Panc1 (cell line): ENCODE results near the gene CAPN15. TPM values are rescaled to one million over a fixed set of nuclear protein-coding genes. Genes with fewer than 3 reads are reported as not detected.

Experiments used
- ATAC-seq: fragments of 200-7000 bp; cut with Tn5 transposase; 2 replicates; pipeline ENCODE4 v1.9.1; 2020; ENCODE audit warnings: mild to moderate bottlenecking, moderate library complexity
- BruUV-seq: library from RNA; stranded (reverse); fragments of 400-500 nt; replicated peaks from 2 replicates; lab custom pipeline; 2021; lab: Mats Ljungman, UMichigan
- CTCF ChIA-PET: fragments of 300-600 bp; sonication (Branson Sonifier 250); formaldehyde crosslinking; loops from one replicate; lab custom pipeline; 2022; ENCODE audit warnings: antibody characterized with exemption; lab: Charles Lee
- POLR2A ChIA-PET: fragments of 300-600 bp; sonication (Branson Sonifier 250); formaldehyde crosslinking; loops from one replicate; lab custom pipeline; 2022; ENCODE audit warnings: antibody characterized with exemption; lab: Charles Lee
- DNase-seq: peaks from one replicate; pipeline ENCODE4 v3.0.0-alpha.2; 2010; ENCODE audit warnings: low read depth, low spot score
- H3K27ac ChIP-seq: 2 replicates; pipeline ENCODE4 v1.5.1; 2011; ENCODE audit warnings: mild to moderate bottlenecking, low read length, inconsistent platforms
- H3K27me3 ChIP-seq: fragments of 200-500 bp; sonication (Bioruptor generic); 2 replicates; pipeline ENCODE4 v1.6.0; 2014; ENCODE audit warnings: low read length, inconsistent platforms; ENCODE audit not compliant: control insufficient read depth, insufficient read depth
- H3K36me3 ChIP-seq: fragments of 200-500 bp; sonication (Bioruptor generic); 2 replicates; pipeline ENCODE4 v1.5.1; 2014; ENCODE audit warnings: inconsistent platforms, mild to moderate bottlenecking, low read length, moderate library complexity; ENCODE audit not compliant: control insufficient read depth, insufficient read depth
- H3K4me1 ChIP-seq: 2 replicates; pipeline ENCODE4 v1.5.1; 2011; ENCODE audit warnings: inconsistent platforms, mild to moderate bottlenecking, low read length, moderate library complexity; ENCODE audit not compliant: control insufficient read depth, insufficient read depth
- H3K4me3 ChIP-seq, 2 experiments: 2 replicates each; pipeline ENCODE4 v1.5.1; 2011 to 2012; ENCODE audit warnings: low read depth in 2 of 2, low read length in 2 of 2, mild to moderate bottlenecking in 2 of 2, inconsistent platforms in 1 of 2, moderate library complexity in 1 of 2
- H3K9me3 ChIP-seq: fragments of 200-500 bp; sonication (Bioruptor generic); 2 replicates; pipeline ENCODE4 v1.5.1; 2014; ENCODE audit warnings: low read depth, mild to moderate bottlenecking, inconsistent platforms, low read length, moderate library complexity; ENCODE audit not compliant: control insufficient read depth, insufficient read depth
- POLR2AphosphoS5 ChIP-seq: IDR thresholded peaks from 2 replicates; pipeline ENCODE4 v1.6.1; 2012; ENCODE audit warnings: mild to moderate bottlenecking, low read depth, low read length, moderate library complexity
- SIN3A ChIP-seq: IDR thresholded peaks from 2 replicates; pipeline ENCODE4 v1.6.1; 2012; ENCODE audit warnings: low read depth, mild to moderate bottlenecking, low read length, moderate library complexity, borderline replicate concordance; ENCODE audit not compliant: insufficient read depth
- TCF7L2 ChIP-seq: IDR thresholded peaks from 2 replicates; pipeline ENCODE4 v1.6.1; 2011; ENCODE audit warnings: mild to moderate bottlenecking, low read depth, low read length, inconsistent platforms
- in situ Hi-C: cut with HindIII; loops from 2 replicates; pipeline ENCODE4 v1.10.0; 2016; ENCODE audit warnings: low sequenced_read_pairs, low pct_unique_long_range_greater_than_20kb
- intact Hi-C: fragments of 100-400 bp; cut with micrococcal nuclease; formaldehyde crosslinking; loops from one replicate; pipeline ENCODE4 v1.10.0; 2022; ENCODE audit not compliant: unreplicated experiment
- total RNA-seq: library from RNA; stranded (reverse); gene quantifications from one replicate; pipeline ENCODE4 v1.2.1, GENCODE V29; 2021; ENCODE audit not compliant: unreplicated experiment
- TF ChIP-seq, protein P1 (sequence below), 2 experiments: IDR thresholded peaks; 2 replicates each; pipeline ENCODE4 v1.6.1; 2011 to 2012; ENCODE audit warnings: low read depth in 2 of 2, control low read depth in 1 of 2, low read length in 1 of 2, mild to moderate bottlenecking in 1 of 2, moderate library complexity in 1 of 2; ENCODE audit not compliant: insufficient read depth in 1 of 2
- TF ChIP-seq, protein P2 (sequence below): fragments of 450-650 bp; IDR thresholded peaks from 2 replicates; pipeline ENCODE4 v1.5.1; 2017; ENCODE audit warnings: mild to moderate bottlenecking

Gene CAPN15
- total RNA-seq, 1 experiment from 2014 or later = 78.5 TPM

DNA sequence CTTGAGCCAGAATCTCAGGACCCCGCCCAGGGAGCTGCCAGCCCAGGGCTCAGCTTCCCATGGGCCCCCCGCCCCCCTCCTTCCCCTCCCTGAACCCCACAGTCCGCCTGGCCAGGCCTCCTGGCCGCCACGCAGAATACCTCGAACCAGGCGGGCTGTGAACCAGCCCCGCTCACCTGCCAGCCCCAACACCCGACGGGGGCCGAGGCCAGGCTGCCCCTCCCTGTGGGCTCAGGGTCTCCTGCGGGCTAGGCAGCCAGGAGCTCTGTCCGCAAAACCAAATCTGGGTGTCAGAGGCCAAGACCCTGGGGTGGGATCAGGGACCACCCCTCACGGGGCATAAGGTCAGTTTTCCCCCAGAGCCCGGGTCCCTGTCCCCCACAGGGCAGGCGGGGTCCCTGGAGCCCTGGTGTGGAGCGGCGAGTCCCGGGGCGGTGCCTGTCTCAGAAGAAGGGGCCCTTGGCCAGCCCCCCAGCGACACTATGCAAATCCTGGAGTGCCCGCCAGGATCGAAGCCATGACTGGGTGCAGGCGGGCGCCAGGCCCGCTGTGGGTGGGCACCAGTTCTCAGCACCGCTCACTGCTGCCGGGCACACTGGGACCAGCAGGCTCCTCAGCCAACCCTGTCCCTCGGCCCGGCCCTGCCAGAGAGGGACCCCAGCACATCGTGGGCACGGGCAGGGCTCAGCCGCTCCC is 26.2 kb downstream of the CAPN15 start:
- DNase-seq (no peak), ATAC-seq (no peak)
- Histone ChIP-seq H3K36me3 (no peaks in the 10 kb centered on the region), H3K9me3 (no peaks in the 10 kb centered on the region), H3K4me1 (peaks cover 20% of the 10 kb centered on the region), H3K27me3 (no peaks in the 10 kb centered on the region), H3K4me3 (no peak overlapping the region), H3K27ac (no peak overlapping the region)
- CTCF ChIA-PET = no interaction called here
- POLR2A ChIA-PET = no interaction called here
- BruUV-seq = TSS peak; percentile 90
- intact Hi-C loops (no loop called here), in situ Hi-C loops (no loop called here)
- TF ChIP-seq, protein P1, sequence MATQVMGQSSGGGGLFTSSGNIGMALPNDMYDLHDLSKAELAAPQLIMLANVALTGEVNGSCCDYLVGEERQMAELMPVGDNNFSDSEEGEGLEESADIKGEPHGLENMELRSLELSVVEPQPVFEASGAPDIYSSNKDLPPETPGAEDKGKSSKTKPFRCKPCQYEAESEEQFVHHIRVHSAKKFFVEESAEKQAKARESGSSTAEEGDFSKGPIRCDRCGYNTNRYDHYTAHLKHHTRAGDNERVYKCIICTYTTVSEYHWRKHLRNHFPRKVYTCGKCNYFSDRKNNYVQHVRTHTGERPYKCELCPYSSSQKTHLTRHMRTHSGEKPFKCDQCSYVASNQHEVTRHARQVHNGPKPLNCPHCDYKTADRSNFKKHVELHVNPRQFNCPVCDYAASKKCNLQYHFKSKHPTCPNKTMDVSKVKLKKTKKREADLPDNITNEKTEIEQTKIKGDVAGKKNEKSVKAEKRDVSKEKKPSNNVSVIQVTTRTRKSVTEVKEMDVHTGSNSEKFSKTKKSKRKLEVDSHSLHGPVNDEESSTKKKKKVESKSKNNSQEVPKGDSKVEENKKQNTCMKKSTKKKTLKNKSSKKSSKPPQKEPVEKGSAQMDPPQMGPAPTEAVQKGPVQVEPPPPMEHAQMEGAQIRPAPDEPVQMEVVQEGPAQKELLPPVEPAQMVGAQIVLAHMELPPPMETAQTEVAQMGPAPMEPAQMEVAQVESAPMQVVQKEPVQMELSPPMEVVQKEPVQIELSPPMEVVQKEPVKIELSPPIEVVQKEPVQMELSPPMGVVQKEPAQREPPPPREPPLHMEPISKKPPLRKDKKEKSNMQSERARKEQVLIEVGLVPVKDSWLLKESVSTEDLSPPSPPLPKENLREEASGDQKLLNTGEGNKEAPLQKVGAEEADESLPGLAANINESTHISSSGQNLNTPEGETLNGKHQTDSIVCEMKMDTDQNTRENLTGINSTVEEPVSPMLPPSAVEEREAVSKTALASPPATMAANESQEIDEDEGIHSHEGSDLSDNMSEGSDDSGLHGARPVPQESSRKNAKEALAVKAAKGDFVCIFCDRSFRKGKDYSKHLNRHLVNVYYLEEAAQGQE (IDR thresholded peaks at IDR 0.05; ENCODE audit: insufficient read depth in 1 of 2, low read depth in 2 of 2, low read length in 1 of 2) = no peak
- TF ChIP-seq POLR2AphosphoS5 (no peak), SIN3A (no peak), TCF7L2 (no peak)
- TF ChIP-seq, protein P2, sequence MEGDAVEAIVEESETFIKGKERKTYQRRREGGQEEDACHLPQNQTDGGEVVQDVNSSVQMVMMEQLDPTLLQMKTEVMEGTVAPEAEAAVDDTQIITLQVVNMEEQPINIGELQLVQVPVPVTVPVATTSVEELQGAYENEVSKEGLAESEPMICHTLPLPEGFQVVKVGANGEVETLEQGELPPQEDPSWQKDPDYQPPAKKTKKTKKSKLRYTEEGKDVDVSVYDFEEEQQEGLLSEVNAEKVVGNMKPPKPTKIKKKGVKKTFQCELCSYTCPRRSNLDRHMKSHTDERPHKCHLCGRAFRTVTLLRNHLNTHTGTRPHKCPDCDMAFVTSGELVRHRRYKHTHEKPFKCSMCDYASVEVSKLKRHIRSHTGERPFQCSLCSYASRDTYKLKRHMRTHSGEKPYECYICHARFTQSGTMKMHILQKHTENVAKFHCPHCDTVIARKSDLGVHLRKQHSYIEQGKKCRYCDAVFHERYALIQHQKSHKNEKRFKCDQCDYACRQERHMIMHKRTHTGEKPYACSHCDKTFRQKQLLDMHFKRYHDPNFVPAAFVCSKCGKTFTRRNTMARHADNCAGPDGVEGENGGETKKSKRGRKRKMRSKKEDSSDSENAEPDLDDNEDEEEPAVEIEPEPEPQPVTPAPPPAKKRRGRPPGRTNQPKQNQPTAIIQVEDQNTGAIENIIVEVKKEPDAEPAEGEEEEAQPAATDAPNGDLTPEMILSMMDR = no peak

DNA sequence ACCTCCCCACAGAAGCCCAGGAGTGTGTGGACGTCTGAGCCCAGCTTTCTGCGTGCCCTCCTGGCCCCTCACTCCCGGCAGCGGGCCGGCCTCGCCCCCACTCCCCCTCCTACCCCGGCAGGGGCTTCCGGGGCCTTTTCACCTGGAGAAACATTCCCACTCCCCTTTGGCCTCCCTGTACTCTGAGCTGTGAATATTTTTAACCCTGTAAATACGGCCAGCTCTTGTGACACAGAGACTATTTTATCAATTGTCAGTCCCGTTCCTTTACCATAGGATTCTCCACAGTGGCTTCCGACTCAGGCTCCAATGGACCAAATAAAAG is 26.7 kb downstream of the CAPN15 start:
- ATAC-seq (no peak), DNase-seq (no peak)
- in situ Hi-C loops (no loop called here), intact Hi-C loops (no loop called here)
- Histone ChIP-seq H3K4me1 (peaks cover 24% of the 10 kb centered on the region), H3K9me3 (no peaks in the 10 kb centered on the region), H3K27ac (0 out of 2 replicates have a peak overlapping the region, but pooled peaks have one; percentile 23), H3K27me3 (no peaks in the 10 kb centered on the region), H3K36me3 (no peaks in the 10 kb centered on the region), H3K4me3 (no peak overlapping the region)
- ChIA-PET CTCF (no interaction called here), POLR2A (no interaction called here)
- no TSS peak for BruUV-seq
- no peak for TF ChIP-seq TCF7L2
- TF ChIP-seq POLR2AphosphoS5 = no peak
- TF ChIP-seq SIN3A = no peak
- TF ChIP-seq, protein P1 (IDR thresholded peaks at IDR 0.05; ENCODE audit: insufficient read depth in 1 of 2, low read depth in 2 of 2, low read length in 1 of 2) = no peak
- TF ChIP-seq, protein P2 = no peak
